Gastroesophageal sphincter (tissue), 3 donors: ENCODE measurements around the gene APOBEC3C.

Source experiments
- EP300 ChIP-seq: sonication (generic); formaldehyde crosslinking; IDR thresholded peaks from one replicate; pipeline ENCODE4 v1.6.1; 2017; ENCODE audit warnings: antibody characterized with exemption, mild to moderate bottlenecking
- POLR2A ChIP-seq, 2 donors: fragments of 450-650 bp; IDR thresholded peaks; one replicate each; pipeline ENCODE4 v1.6.1; 2017; ENCODE audit warnings: antibody characterized with exemption in 2 of 2, mild to moderate bottlenecking in 2 of 2, moderate library complexity in 1 of 2
- TF ChIP-seq, protein P1 (sequence below), 4 experiments: fragments of 200-600 bp in 2 of 4; fragments of 450-650 bp in 2 of 4; sonication (generic) in 1 of 4; IDR thresholded peaks; one replicate each; pipeline ENCODE4 v1.5.1; 2017 to 2019; ENCODE audit warnings: antibody characterized with exemption in 4 of 4, mild to moderate bottlenecking in 2 of 4, moderate library complexity in 2 of 4

DNA sequence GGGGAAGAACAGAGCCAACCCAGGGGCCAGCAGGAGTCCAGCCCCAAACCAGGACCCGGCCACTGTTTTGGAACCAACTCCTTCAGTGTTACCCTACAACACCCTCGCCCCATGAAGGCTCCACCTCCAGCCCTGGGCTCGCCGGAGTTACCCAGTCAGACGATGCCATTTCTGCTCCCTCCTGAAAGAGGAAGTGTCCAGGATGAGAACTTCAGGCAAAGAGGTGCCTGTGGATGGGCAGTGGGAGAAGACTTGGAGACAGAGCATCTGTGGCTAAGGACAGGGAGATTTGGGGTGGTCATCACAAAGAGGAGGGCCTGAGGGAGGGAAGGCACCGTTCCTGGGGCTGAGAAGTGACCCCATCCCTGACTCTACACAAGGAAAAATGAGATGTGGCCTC, 18.0 kb upstream of the APOBEC3C start:
- TF ChIP-seq, protein P1, sequence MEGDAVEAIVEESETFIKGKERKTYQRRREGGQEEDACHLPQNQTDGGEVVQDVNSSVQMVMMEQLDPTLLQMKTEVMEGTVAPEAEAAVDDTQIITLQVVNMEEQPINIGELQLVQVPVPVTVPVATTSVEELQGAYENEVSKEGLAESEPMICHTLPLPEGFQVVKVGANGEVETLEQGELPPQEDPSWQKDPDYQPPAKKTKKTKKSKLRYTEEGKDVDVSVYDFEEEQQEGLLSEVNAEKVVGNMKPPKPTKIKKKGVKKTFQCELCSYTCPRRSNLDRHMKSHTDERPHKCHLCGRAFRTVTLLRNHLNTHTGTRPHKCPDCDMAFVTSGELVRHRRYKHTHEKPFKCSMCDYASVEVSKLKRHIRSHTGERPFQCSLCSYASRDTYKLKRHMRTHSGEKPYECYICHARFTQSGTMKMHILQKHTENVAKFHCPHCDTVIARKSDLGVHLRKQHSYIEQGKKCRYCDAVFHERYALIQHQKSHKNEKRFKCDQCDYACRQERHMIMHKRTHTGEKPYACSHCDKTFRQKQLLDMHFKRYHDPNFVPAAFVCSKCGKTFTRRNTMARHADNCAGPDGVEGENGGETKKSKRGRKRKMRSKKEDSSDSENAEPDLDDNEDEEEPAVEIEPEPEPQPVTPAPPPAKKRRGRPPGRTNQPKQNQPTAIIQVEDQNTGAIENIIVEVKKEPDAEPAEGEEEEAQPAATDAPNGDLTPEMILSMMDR (IDR thresholded peaks at IDR 0.05) = no peak
- TF ChIP-seq EP300 (no peak), POLR2A (IDR thresholded peaks at IDR 0.05) (no peak)
